Measurements from ENCODE around the gene ZNF544. TPM values are rescaled to one million over a fixed set of nuclear protein-coding genes. Genes with fewer than 3 reads are reported as not detected.

Gene ZNF544
- total RNA-seq, 1 experiment from 2014 or later: 15.5 TPM

Other genes starting within 250 kb of the ZNF544 start
- gene ZNF606, start 226.1 kb upstream of the ZNF544 start, total RNA-seq (2014; rRNA removed; shearing (Covaris generic); ENCODE audit: low replicate concordance): 11.5 and 12.4 TPM in 2 replicates
- gene ZSCAN1, start 194.9 kb upstream of the ZNF544 start, total RNA-seq (2014; rRNA removed; shearing (Covaris generic); ENCODE audit: low replicate concordance): not detected in 2 replicates
- gene ZNF135, start 169.6 kb upstream of the ZNF544 start, total RNA-seq (2014; rRNA removed; shearing (Covaris generic); ENCODE audit: low replicate concordance): not detected in 2 replicates
- gene ZSCAN18, start 130.7 kb upstream of the ZNF544 start, total RNA-seq (2014; rRNA removed; shearing (Covaris generic); ENCODE audit: low replicate concordance): 3.8 and 8.2 TPM in 2 replicates
- gene ZNF329, start 78.1 kb upstream of the ZNF544 start, total RNA-seq (2014; rRNA removed; shearing (Covaris generic); ENCODE audit: low replicate concordance): 9.8 and 10.2 TPM in 2 replicates
- gene ZNF274, start 45.9 kb upstream of the ZNF544 start, total RNA-seq (2014; rRNA removed; shearing (Covaris generic); ENCODE audit: low replicate concordance): 4.7 and 5.4 TPM in 2 replicates
- gene ZNF8, start 50.0 kb downstream of the ZNF544 start, total RNA-seq (2014; rRNA removed; shearing (Covaris generic); ENCODE audit: low replicate concordance): 1.5 and 3.0 TPM in 2 replicates
- 26.0 and 32.0 TPM in 2 replicates for gene ERVK3-1, start 76.5 kb downstream of the ZNF544 start, total RNA-seq (2014; rRNA removed; shearing (Covaris generic); ENCODE audit: low replicate concordance)
- 0.12 and 2.5 TPM in 2 replicates for gene ZSCAN22, start 98.1 kb downstream of the ZNF544 start, total RNA-seq (2014; rRNA removed; shearing (Covaris generic); ENCODE audit: low replicate concordance)
- 29.0 TPM in 1 of 2 replicates, not detected in the other for gene A1BG, start 124.6 kb downstream of the ZNF544 start, total RNA-seq (2014; rRNA removed; shearing (Covaris generic); ENCODE audit: low replicate concordance)
- gene ZNF497, start 133.8 kb downstream of the ZNF544 start, total RNA-seq (2014; rRNA removed; shearing (Covaris generic); ENCODE audit: low replicate concordance): 3.0 and 3.2 TPM in 2 replicates
- gene ZNF837, start 152.1 kb downstream of the ZNF544 start, total RNA-seq (2014; rRNA removed; shearing (Covaris generic); ENCODE audit: low replicate concordance): 1.4 and 4.0 TPM in 2 replicates
- gene RPS5, start 158.4 kb downstream of the ZNF544 start, total RNA-seq (2014; rRNA removed; shearing (Covaris generic); ENCODE audit: low replicate concordance): 3,455 and 3,636 TPM in 2 replicates
- 6.6 TPM in 1 of 2 replicates, not detected in the other for gene RNF225, start 166.7 kb downstream of the ZNF544 start, total RNA-seq (2014; rRNA removed; shearing (Covaris generic); ENCODE audit: low replicate concordance)
- 25.3 and 32.4 TPM in 2 replicates for gene ZNF584, start 179.7 kb downstream of the ZNF544 start, total RNA-seq (2014; rRNA removed; shearing (Covaris generic); ENCODE audit: low replicate concordance)
- gene ZNF132, start 211.2 kb downstream of the ZNF544 start, total RNA-seq (2014; rRNA removed; shearing (Covaris generic); ENCODE audit: low replicate concordance): not detected in 2 replicates
- 11.5 and 22.9 TPM in 2 replicates for gene ZNF324B, start 222.7 kb downstream of the ZNF544 start, total RNA-seq (2014; rRNA removed; shearing (Covaris generic); ENCODE audit: low replicate concordance)
- 15.2 and 16.0 TPM in 2 replicates for gene ZNF324, start 238.2 kb downstream of the ZNF544 start, total RNA-seq (2014; rRNA removed; shearing (Covaris generic); ENCODE audit: low replicate concordance)
- 18.4 and 23.5 TPM in 2 replicates for gene ZNF446, start 247.4 kb downstream of the ZNF544 start, total RNA-seq (2014; rRNA removed; shearing (Covaris generic); ENCODE audit: low replicate concordance)

Measured in MG63 (cell line).